ENCODE data around the gene NUDCD3. TPM values are rescaled to one million over a fixed set of nuclear protein-coding genes. Genes with fewer than 3 reads are reported as not detected.

Gene NUDCD3
- total and polyA plus RNA-seq, 2 of the 8 experiments (the other 6 are each of a cell fraction or from before 2014, with no cell fraction given) = 35.2 to 93.7 TPM

GRCh38 chr7:44489955-44490350 is 505 bp downstream of the NUDCD3 start:
- Histone ChIP-seq H2BK12ac (ENCODE audit: low read depth, low read length) (no peak overlapping the region), H4K20me1 (replicated peaks in 1 of 2; ENCODE audit: control insufficient read depth in 1 of 2, insufficient read depth in 2 of 2, low read length in 2 of 2) (peaks cover 9% of the 10 kb centered on the region in 2 experiments), H2BK20ac (ENCODE audit: low read length) (no peak overlapping the region), H3K4me3 (ENCODE audit: extremely low read depth in 1 of 4, insufficient read depth in 2 of 4, low read depth in 3 of 4, low read length in 4 of 4) (peak overlapping the region; percentile 91 to 96 (median 94)), H3K14ac (ENCODE audit: insufficient read length) (no peak overlapping the region), H2BK5ac (ENCODE audit: low read depth, low read length) (peak overlapping the region; percentile 91; the same call in 1 of the 2 replicates), H2BK15ac (ENCODE audit: low read length) (no peak overlapping the region), H3K18ac (ENCODE audit: extremely low read depth, low read length) (no peak overlapping the region; the same call in 1 of the 2 replicates), H4K91ac (replicated peaks; ENCODE audit: insufficient read length, low read length) (no peak overlapping the region), H2AFZ (ENCODE audit: low read length) (peak overlapping the region; percentile 80; the same call in 1 of the 2 replicates), H3K4me1 (replicated peaks in 1 of 4; ENCODE audit: control insufficient read depth in 3 of 4, insufficient read depth in 4 of 4, low read length in 3 of 4) (peaks cover 0 to 5% (median 1%) of the 10 kb centered on the region in 4 experiments; a peak in 2 of 7 replicates), H3K79me2 (ENCODE audit: control insufficient read depth in 1 of 2, insufficient read depth in 2 of 2, low read length in 2 of 2) (peaks cover 9 to 45% of the 10 kb centered on the region in 2 experiments), H3K4me2 (ENCODE audit: insufficient read depth in 1 of 2, low read depth in 2 of 2, low read length in 2 of 2) (peak overlapping the region; percentile 72 to 76), H3K23me2 (ENCODE audit: low read depth, low read length) (0 out of 2 replicates have a peak, but pooled peaks cover 7% of the 10 kb centered on the region), H4K8ac (ENCODE audit: extremely low read depth, insufficient read depth, low read length) (no peak overlapping the region; the same call in 1 of the 2 replicates), H2AK5ac (ENCODE audit: low read depth, low read length) (no peak overlapping the region), H3K9ac (replicated peaks in 1 of 4; ENCODE audit: extremely low read depth in 1 of 4, low read depth in 3 of 4, low read length in 3 of 4) (peak overlapping the region; percentile 86 to 94 (median 88)), H2BK120ac (replicated peaks; ENCODE audit: low read depth, low read length) (no peak overlapping the region), H3K9me3 (ENCODE audit: insufficient read depth in 2 of 2, low read depth in 1 of 2, low read length in 1 of 2) (no peaks in the 10 kb centered on the region), H3K23ac (ENCODE audit: insufficient read length) (no peak overlapping the region), H3K4ac (replicated peaks; ENCODE audit: insufficient read length, low read depth, low read length) (no peak overlapping the region), H3K27me3 (replicated peaks in 1 of 4; ENCODE audit: control insufficient read depth in 3 of 4, extremely low read depth in 1 of 4, insufficient read depth in 3 of 4, low read length in 3 of 4) (no peaks in the 10 kb centered on the region), H3K36me3 (ENCODE audit: control insufficient read depth in 2 of 4, insufficient read depth in 4 of 4, low read length in 3 of 4) (peaks cover 0 to 6% (median 3%) of the 10 kb centered on the region in 4 experiments; a peak in 5 of 8 replicates), H4K5ac (ENCODE audit: insufficient read length, low read depth, low read length) (no peak overlapping the region), H3K27ac (ENCODE audit: low read depth, low read length) (peak overlapping the region; percentile 91), H3K56ac (replicated peaks; ENCODE audit: insufficient read length, low read depth, low read length) (peak overlapping the region; percentile 43), H3K79me1 (ENCODE audit: low read depth, low read length) (peaks cover 11% of the 10 kb centered on the region; the same call in 1 of the 2 replicates)
- POLR2A ChIA-PET (ENCODE audit: partially characterized antibody) = interaction anchor here (0.7 to 4.8 kb wide), 12 partner anchors 18 to 274 kb away, joined by 3 to 51 read pairs (median 4); partner anchors contain the start of genes DDX56 and TMED4
- FAIRE-seq (no peak), DNase-seq (ENCODE audit: low read depth in 1 of 2, low spot score in 2 of 2) (no peak)
- 3% methylated on average over 17 of the region's 19 CpGs; no CpG with 5 or more reads in 1 of the 2 experiments for WGBS, 2 experiments (ENCODE audit: extremely low coverage in 1 of 2, insufficient coverage in 1 of 2, insufficient read length in 1 of 2, insufficient replicate concordance in 2 of 2, low coverage in 1 of 2, low lambda C conversion rate in 2 of 2, missing lambda C conversion rate in 1 of 2)
- TF ChIP-seq SAP30 (IDR thresholded peaks at IDR 0.05; ENCODE audit: insufficient read depth, insufficient replicate concordance, low read length) = peak; percentile 70
- no peak for TF ChIP-seq E2F6 (IDR thresholded peaks at IDR 0.05)
- CTCF ChIA-PET (ENCODE audit: partially characterized antibody) = interaction anchor here (0.8 to 6.5 kb wide), 7 partner anchors 9 to 268 kb away, joined by 3 to 30 read pairs (median 4); no protein-coding TSS in a partner anchor

Measured in H1 (cell line).